ENCODE results near the gene S100A16. TPM values are rescaled to one million over a fixed set of nuclear protein-coding genes. Genes with fewer than 3 reads are reported as not detected.

S100A16 gene
- total RNA-seq, 1 donor from 2014 or later = 1.1 TPM

- peaks cover 10% of the 10 kb centered on the region for H3K9me3 Mint-ChIP-seq (ENCODE audit: unreplicated experiment)
- peaks cover 9% of the 10 kb centered on the region for H3K36me3 Mint-ChIP-seq (ENCODE audit: unreplicated experiment)
- no peak for TF ChIP-seq CTCF (IDR thresholded peaks at IDR 0.05; ENCODE audit: partially characterized antibody, unreplicated experiment)
- peak overlapping the region; percentile 83 for H3K27ac Mint-ChIP-seq (ENCODE audit: unreplicated experiment)
- no peak for DNase-seq
- H3K4me1 Mint-ChIP-seq (ENCODE audit: low read depth, unreplicated experiment) = peaks cover 14% of the 10 kb centered on the region
- H3K4me3 Mint-ChIP-seq (ENCODE audit: unreplicated experiment) = peak overlapping the region; percentile 93
- H3K27me3 Mint-ChIP-seq (ENCODE audit: unreplicated experiment) = peaks cover 24% of the 10 kb centered on the region
Observed at GRCh38 chr1:153633161-153633753, 20.3 kb upstream of the S100A16 start.

GRCh38 chr1:153631047-153632022 lies 18.4 kb upstream of the S100A16 start:
- no peak for TF ChIP-seq CTCF (IDR thresholded peaks at IDR 0.05; ENCODE audit: partially characterized antibody, unreplicated experiment)
- Mint-ChIP-seq H3K36me3 (ENCODE audit: unreplicated experiment) (peaks cover 4% of the 10 kb centered on the region), H3K27me3 (ENCODE audit: unreplicated experiment) (peaks cover 26% of the 10 kb centered on the region), H3K9me3 (ENCODE audit: unreplicated experiment) (peaks cover 17% of the 10 kb centered on the region), H3K4me3 (ENCODE audit: unreplicated experiment) (no peak overlapping the region), H3K27ac (ENCODE audit: unreplicated experiment) (peak overlapping the region; percentile 4), H3K4me1 (ENCODE audit: low read depth, unreplicated experiment) (peaks cover 22% of the 10 kb centered on the region)
- no peak for DNase-seq

- Mint-ChIP-seq H3K4me3 (ENCODE audit: unreplicated experiment) (no peak overlapping the region), H3K27ac (ENCODE audit: unreplicated experiment) (no peak overlapping the region), H3K27me3 (ENCODE audit: unreplicated experiment) (peaks cover 28% of the 10 kb centered on the region), H3K36me3 (ENCODE audit: unreplicated experiment) (peaks cover 4% of the 10 kb centered on the region), H3K4me1 (ENCODE audit: low read depth, unreplicated experiment) (peaks cover 27% of the 10 kb centered on the region), H3K9me3 (ENCODE audit: unreplicated experiment) (peaks cover 20% of the 10 kb centered on the region)
- no peak for TF ChIP-seq CTCF (IDR thresholded peaks at IDR 0.05; ENCODE audit: partially characterized antibody, unreplicated experiment)
- no peak for DNase-seq
Observed at GRCh38 chr1:153630384-153630783, 17.4 kb upstream of the S100A16 start.

GRCh38 chr1:153629971-153630370 lies 17.0 kb upstream of the S100A16 start:
- Mint-ChIP-seq H3K4me1 (ENCODE audit: low read depth, unreplicated experiment) (peaks cover 26% of the 10 kb centered on the region), H3K27me3 (ENCODE audit: unreplicated experiment) (peaks cover 28% of the 10 kb centered on the region), H3K27ac (ENCODE audit: unreplicated experiment) (no peak overlapping the region), H3K9me3 (ENCODE audit: unreplicated experiment) (peaks cover 20% of the 10 kb centered on the region), H3K4me3 (ENCODE audit: unreplicated experiment) (no peak overlapping the region), H3K36me3 (ENCODE audit: unreplicated experiment) (peaks cover 4% of the 10 kb centered on the region)
- TF ChIP-seq CTCF (IDR thresholded peaks at IDR 0.05; ENCODE audit: partially characterized antibody, unreplicated experiment) = no peak
- DNase-seq = no peak

- Mint-ChIP-seq H3K4me1 (ENCODE audit: low read depth, unreplicated experiment) (peaks cover 26% of the 10 kb centered on the region), H3K27me3 (ENCODE audit: unreplicated experiment) (peaks cover 24% of the 10 kb centered on the region), H3K9me3 (ENCODE audit: unreplicated experiment) (peaks cover 20% of the 10 kb centered on the region), H3K27ac (ENCODE audit: unreplicated experiment) (peak overlapping the region; percentile 68), H3K4me3 (ENCODE audit: unreplicated experiment) (no peak overlapping the region), H3K36me3 (ENCODE audit: unreplicated experiment) (peaks cover 5% of the 10 kb centered on the region)
- no peak for DNase-seq
- no peak for TF ChIP-seq CTCF (IDR thresholded peaks at IDR 0.05; ENCODE audit: partially characterized antibody, unreplicated experiment)
Observed at GRCh38 chr1:153629343-153629665, 16.4 kb upstream of the S100A16 start.

All from glutamatergic neuron (in vitro differentiated cells).